Endothelial cell of umbilical vein (primary cell): ENCODE data around the gene MRPL2. TPM values are rescaled to one million over a fixed set of nuclear protein-coding genes. Genes with fewer than 3 reads are reported as not detected.
A peak's percentile ranks its signal among the peaks of the same experiment; 100 is the strongest.

ENCODE experiments used
- BruUV-seq: library from RNA; stranded (reverse); fragments of 400-500 nt; replicated peaks from 2 replicates; lab custom pipeline; 2021; lab: Mats Ljungman, UMichigan
- CTCF ChIA-PET: fragments of 300-600, 350-600 bp; sonication (Branson Sonifier 250); formaldehyde crosslinking; loops from one replicate; lab custom pipeline; 2021; ENCODE audit warnings: antibody characterized with exemption, inconsistent platforms; lab: Charles Lee
- POLR2A ChIA-PET: fragments of 300-600, 350-600 bp; sonication (Branson Sonifier 250); formaldehyde crosslinking; loops from one replicate; lab custom pipeline; 2021; ENCODE audit warnings: antibody characterized with exemption, inconsistent platforms; lab: Charles Lee
- DNase-seq: peaks from one replicate; pipeline ENCODE4 v3.0.0-alpha.2; 2011; ENCODE audit warnings: low read depth, low spot score
- FAIRE-seq: peaks from 2 replicates; lab custom pipeline; 2011; peaks lifted over from hg19 to GRCh38; lab: Jason Lieb, UNC
- H2AFZ ChIP-seq: 2 replicates; pipeline ENCODE4 v1.6.0; 2012; ENCODE audit warnings: low read depth, low read length, control low read depth, inconsistent platforms
- H3K27ac ChIP-seq: 2 replicates; pipeline ENCODE4 v1.5.1; 2011; ENCODE audit warnings: low read depth, mild to moderate bottlenecking, control low read depth, low read length, moderate library complexity; ENCODE audit not compliant: insufficient read depth
- H3K27me3 ChIP-seq, 2 experiments: 2 replicates each; pipeline versions ENCODE4 v1.6.0 to v1.6.1; 2011; ENCODE audit warnings: low read length in 2 of 2, mixed read lengths in 1 of 2; ENCODE audit not compliant: control insufficient read depth in 2 of 2, insufficient read depth in 2 of 2
- H3K36me3 ChIP-seq, 2 experiments: 2 replicates in 1 of 2; 3 replicates in 1 of 2; pipeline ENCODE4 v1.5.1; 2011; ENCODE audit warnings: low read length in 2 of 2, mild to moderate bottlenecking in 1 of 2, moderate library complexity in 1 of 2; ENCODE audit not compliant: control insufficient read depth in 2 of 2, insufficient read depth in 2 of 2; ENCODE audit errors: extremely low read depth in 1 of 2
- H3K4me1 ChIP-seq: 3 replicates; pipeline ENCODE4 v1.5.1; 2011; ENCODE audit warnings: mild to moderate bottlenecking, low read length; ENCODE audit not compliant: control insufficient read depth, insufficient read depth; ENCODE audit errors: extremely low read depth
- H3K4me2 ChIP-seq: 2 replicates; pipeline ENCODE4 v1.6.1; 2011; ENCODE audit warnings: low read length, control low read depth, mixed read lengths; ENCODE audit not compliant: insufficient read depth
- H3K4me3 ChIP-seq, 3 experiments: fragments of 200-600 bp in 1 of 3; sonication (generic), shearing (Covaris generic) in 1 of 3; replicated peaks in 1 of 3; 2 replicates each; pipeline ENCODE4 v1.5.1; 2011 to 2016; ENCODE audit warnings: control low read depth in 3 of 3, low read length in 3 of 3, mild to moderate bottlenecking in 2 of 3, inconsistent platforms in 1 of 3, low read depth in 1 of 3, moderate library complexity in 1 of 3; ENCODE audit not compliant: insufficient read depth in 1 of 3
- H3K79me2 ChIP-seq: 2 replicates; pipeline ENCODE4 v1.6.0; 2012; ENCODE audit warnings: low read length, inconsistent platforms; ENCODE audit not compliant: control insufficient read depth, insufficient read depth
- H3K9ac ChIP-seq: replicated peaks from 2 replicates; pipeline ENCODE3; 2011; ENCODE audit warnings: low read length, control low read depth; ENCODE audit not compliant: insufficient read depth; ENCODE audit errors: extremely low read depth
- H3K9me1 ChIP-seq: replicated peaks from 3 replicates; pipeline ENCODE4 v1.6.0; 2011; ENCODE audit warnings: mild to moderate bottlenecking, low read length; ENCODE audit not compliant: control insufficient read depth, insufficient read depth; ENCODE audit errors: extremely low read depth
- H3K9me3 ChIP-seq: replicated peaks from 2 replicates; pipeline ENCODE4 v1.5.1; 2012; ENCODE audit warnings: low read length, inconsistent platforms; ENCODE audit not compliant: control insufficient read depth, insufficient read depth
- H4K20me1 ChIP-seq: replicated peaks from 2 replicates; pipeline ENCODE3; 2011; ENCODE audit warnings: mild to moderate bottlenecking, low read length; ENCODE audit not compliant: control insufficient read depth, insufficient read depth; ENCODE audit errors: extremely low read depth
- EZH2 ChIP-seq: IDR thresholded peaks from 2 replicates; pipeline ENCODE4 v1.6.1; 2012; ENCODE audit warnings: borderline replicate concordance, low read depth, mild to moderate bottlenecking, moderate library complexity, low read length, inconsistent platforms; ENCODE audit not compliant: severe bottlenecking
- FOS ChIP-seq: IDR thresholded peaks from 2 replicates; pipeline ENCODE4 v1.6.1; 2011; ENCODE audit warnings: mild to moderate bottlenecking, low read length, moderate library complexity, borderline replicate concordance; ENCODE audit not compliant: insufficient read depth
- GATA2 ChIP-seq: IDR thresholded peaks from 2 replicates; pipeline ENCODE4 v1.7.0; 2011; ENCODE audit warnings: low read depth, mild to moderate bottlenecking, moderate library complexity, mixed read lengths, low read length; ENCODE audit not compliant: insufficient read length, insufficient read depth
- JUN ChIP-seq: IDR thresholded peaks from 2 replicates; pipeline ENCODE4 v1.6.1; 2011; ENCODE audit warnings: borderline replicate concordance, low read depth; ENCODE audit not compliant: insufficient read length, insufficient read depth
- MAX ChIP-seq: IDR thresholded peaks from 2 replicates; pipeline ENCODE4 v1.6.1; 2011; ENCODE audit not compliant: insufficient read depth, insufficient read length
- MYC ChIP-seq: IDR thresholded peaks from one replicate; pipeline ENCODE4 v1.6.1; 2011; ENCODE audit warnings: mild to moderate bottlenecking, low read depth, low read length
- POLR2A ChIP-seq: IDR thresholded peaks from 2 replicates; pipeline ENCODE4 v1.6.1; 2012; ENCODE audit warnings: low read depth, mild to moderate bottlenecking, control low read depth, low read length
- POLR2AphosphoS5 ChIP-seq: IDR thresholded peaks from 2 replicates; pipeline ENCODE4 v1.6.1; 2012; ENCODE audit warnings: low read depth, mild to moderate bottlenecking, control low read depth, low read length, moderate library complexity; ENCODE audit not compliant: insufficient read depth
- dilution Hi-C: fragments of 300-500 bp; cut with MboI; formaldehyde crosslinking; loops from one replicate; pipeline ENCODE4 v1.15.0; 2019; ENCODE audit warnings: low sequenced_read_pairs; ENCODE audit not compliant: extremely low pct_ligation_motif_present
- intact Hi-C: fragments of 100-400 bp; cut with micrococcal nuclease; formaldehyde crosslinking; loops from one replicate; pipeline ENCODE4 v1.10.0; 2022
- polyA plus RNA-seq, 4 experiments: library from polyadenylated mRNA; depleted of rRNA in 3 of 4; stranded (reverse) in 3 of 4; unstranded in 1 of 4; fragments of >200 nt; gene quantifications; 2 replicates each; pipeline versions ENCODE4 v1.2.1 to v1.2.3, GENCODE V29; 2011 to 2012; ENCODE audit warnings: missing spikeins in 1 of 4
- total RNA-seq: library from RNA; stranded (reverse); gene quantifications from 2 replicates; pipeline ENCODE4 v1.2.3, GENCODE V29; 2021
- TF ChIP-seq, protein P1 (sequence below), 2 donors: IDR thresholded peaks; 1 replicate in 1 of 2; 2 replicates in 1 of 2; pipeline ENCODE4 v1.5.1; 2011; ENCODE audit warnings: low read length in 2 of 2, mild to moderate bottlenecking in 2 of 2, moderate library complexity in 2 of 2, control low read depth in 1 of 2, inconsistent platforms in 1 of 2, low read depth in 1 of 2; ENCODE audit not compliant: insufficient read depth in 1 of 2; ENCODE audit errors: extremely low read depth in 1 of 2

Gene MRPL2
- total and polyA plus RNA-seq, 2 donors (not counting 3 experiments of a cell fraction or from before 2014, with no cell fraction given), result 37.6 to 63.6 TPM

GRCh38 chr6:43020847-43021246, 38.4 kb downstream of the MRPL2 start:
- Histone ChIP-seq H3K9me1 (no peaks in the 10 kb centered on the region), H3K36me3 (peaks cover 6 to 24% of the 10 kb centered on the region in 2 experiments), H3K9me3 (no peaks in the 10 kb centered on the region), H3K27me3 (no peaks in the 10 kb centered on the region), H3K9ac (no peak overlapping the region), H2AFZ (peak overlapping the region; percentile 51), H3K27ac (peak overlapping the region; percentile 58), H4K20me1 (no peaks in the 10 kb centered on the region), H3K4me2 (peak overlapping the region; percentile 7), H3K4me1 (no peaks in the 10 kb centered on the region), H3K4me3 (no peak overlapping the region), H3K79me2 (peaks cover 45% of the 10 kb centered on the region)
- intact Hi-C loops, result loop anchor here (1.0 to 2.0 kb wide), 2 partner anchors 32 to 38 kb away; partner anchors contain the start of genes CUL7, KLC4 and MRPL2
- TF ChIP-seq, protein P1, sequence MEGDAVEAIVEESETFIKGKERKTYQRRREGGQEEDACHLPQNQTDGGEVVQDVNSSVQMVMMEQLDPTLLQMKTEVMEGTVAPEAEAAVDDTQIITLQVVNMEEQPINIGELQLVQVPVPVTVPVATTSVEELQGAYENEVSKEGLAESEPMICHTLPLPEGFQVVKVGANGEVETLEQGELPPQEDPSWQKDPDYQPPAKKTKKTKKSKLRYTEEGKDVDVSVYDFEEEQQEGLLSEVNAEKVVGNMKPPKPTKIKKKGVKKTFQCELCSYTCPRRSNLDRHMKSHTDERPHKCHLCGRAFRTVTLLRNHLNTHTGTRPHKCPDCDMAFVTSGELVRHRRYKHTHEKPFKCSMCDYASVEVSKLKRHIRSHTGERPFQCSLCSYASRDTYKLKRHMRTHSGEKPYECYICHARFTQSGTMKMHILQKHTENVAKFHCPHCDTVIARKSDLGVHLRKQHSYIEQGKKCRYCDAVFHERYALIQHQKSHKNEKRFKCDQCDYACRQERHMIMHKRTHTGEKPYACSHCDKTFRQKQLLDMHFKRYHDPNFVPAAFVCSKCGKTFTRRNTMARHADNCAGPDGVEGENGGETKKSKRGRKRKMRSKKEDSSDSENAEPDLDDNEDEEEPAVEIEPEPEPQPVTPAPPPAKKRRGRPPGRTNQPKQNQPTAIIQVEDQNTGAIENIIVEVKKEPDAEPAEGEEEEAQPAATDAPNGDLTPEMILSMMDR (IDR thresholded peaks at IDR 0.05; ENCODE audit: extremely low read depth in 1 of 2, insufficient read depth in 1 of 2, low read depth in 1 of 2, low read length in 2 of 2), result no peak
- TF ChIP-seq MAX (no peak), FOS (no peak), GATA2 (no peak), EZH2 (no peak), POLR2AphosphoS5 (no peak), POLR2A (no peak), JUN (no peak), MYC (no peak)
- FAIRE-seq (no peak), DNase-seq (no peak)
- BruUV-seq, result TSS peak; percentile 67
- ChIA-PET CTCF (interaction anchor here (1.0 to 3.7 kb wide), 4 partner anchors 12 to 123 kb away, joined by 3 to 11 read pairs (median 8); partner anchors contain the start of genes CUL7 and PPP2R5D), POLR2A (interaction anchor here (1.7 kb wide), 1 partner anchor 33 kb away, joined by 7 read pairs; the partner anchor contains the start of gene CUL7)
- dilution Hi-C loops, result no loop called here
